HepG2 (cell line): ENCODE measurements around the gene TNFRSF18. TPM values are rescaled to one million over a fixed set of nuclear protein-coding genes. Genes with fewer than 3 reads are reported as not detected.

Experiments used
- BRCA1 ChIP-seq: sonication (generic); formaldehyde crosslinking; IDR thresholded peaks from 2 replicates; pipeline ENCODE4 v1.4.0; 2020; ENCODE audit warnings: missing genetic modification reagents
- KDM5B ChIP-seq: sonication (generic); formaldehyde crosslinking; IDR thresholded peaks from 2 replicates; pipeline ENCODE4 v1.4.0; 2020; ENCODE audit warnings: missing genetic modification reagents, mild to moderate bottlenecking, borderline replicate concordance
- SMC3 ChIP-seq: IDR thresholded peaks from 2 replicates; pipeline ENCODE4 v1.6.1; 2011; ENCODE audit warnings: low read length, improper control_type of control experiment
- SMYD3 ChIP-seq: sonication (generic); formaldehyde crosslinking; IDR thresholded peaks from 2 replicates; pipeline ENCODE4 v1.8.1; 2023; ENCODE audit warnings: mild to moderate bottlenecking, missing genetic modification reagents
- SOX13 ChIP-seq, 3 experiments: fragments of 450-650 bp in 1 of 3; sonication (generic) in 1 of 3; formaldehyde crosslinking in 1 of 3; IDR thresholded peaks in 2 of 3; conservative IDR thresholded peaks in 1 of 3; 2 replicates each; pipeline versions ENCODE4 v1.5.0 to v1.6.1; 2016 to 2020; ENCODE audit warnings: antibody characterized with exemption in 1 of 3, mild to moderate bottlenecking in 1 of 3, missing compliant biosample characterization in 1 of 3, missing genetic modification reagents in 1 of 3, moderate library complexity in 1 of 3
- ZBTB20 ChIP-seq: sonication (generic); formaldehyde crosslinking; IDR thresholded peaks from 2 replicates; pipeline ENCODE4 v1.8.1; 2023; ENCODE audit warnings: missing genetic modification reagents, low read depth, mild to moderate bottlenecking, borderline replicate concordance
- ZBTB21 ChIP-seq: sonication (generic); formaldehyde crosslinking; IDR thresholded peaks from 2 replicates; pipeline ENCODE4 v1.4.0; 2020; ENCODE audit warnings: missing genetic modification reagents
- polyA plus RNA-seq, 8 experiments: library from polyadenylated mRNA; depleted of rRNA in 3 of 8; stranded (reverse) in 7 of 8; unstranded in 1 of 8; fragments of >200 nt; fragmentation: Illumina TruSeq in 4 of 8; extraction: Trizol in 4 of 8; gene quantifications; 2 replicates each; pipeline versions ENCODE4 v1.2.1 to v1.2.3, GENCODE V29; 2011 to 2016; ENCODE audit warnings: low read depth in 4 of 8, missing spikeins in 1 of 8, mixed read lengths in 1 of 8; ENCODE audit not compliant: insufficient read depth in 1 of 8
- total RNA-seq, 5 experiments: library from RNA; depleted of rRNA; stranded (reverse); fragments of >200 nt; fragmentation: Illumina TruSeq; extraction: Trizol; gene quantifications; 2 replicates each; pipeline ENCODE4 v1.2.3, GENCODE V29; 2016; ENCODE audit warnings: low read depth in 1 of 5
- TF ChIP-seq, protein P1 (sequence below): sonication (generic); formaldehyde crosslinking; IDR thresholded peaks from 2 replicates; pipeline ENCODE4 v1.4.0; 2020; ENCODE audit warnings: missing genetic modification reagents
- TF ChIP-seq, protein P2 (sequence below): sonication (generic); formaldehyde crosslinking; IDR thresholded peaks from 2 replicates; pipeline ENCODE4 v1.4.0; 2020; ENCODE audit warnings: missing genetic modification reagents, mild to moderate bottlenecking, borderline replicate concordance

TNFRSF18 gene
- total and polyA plus RNA-seq, 2 of the 13 experiments (the other 11 are each of a cell fraction or from before 2014, with no cell fraction given) = not detected

DNA sequence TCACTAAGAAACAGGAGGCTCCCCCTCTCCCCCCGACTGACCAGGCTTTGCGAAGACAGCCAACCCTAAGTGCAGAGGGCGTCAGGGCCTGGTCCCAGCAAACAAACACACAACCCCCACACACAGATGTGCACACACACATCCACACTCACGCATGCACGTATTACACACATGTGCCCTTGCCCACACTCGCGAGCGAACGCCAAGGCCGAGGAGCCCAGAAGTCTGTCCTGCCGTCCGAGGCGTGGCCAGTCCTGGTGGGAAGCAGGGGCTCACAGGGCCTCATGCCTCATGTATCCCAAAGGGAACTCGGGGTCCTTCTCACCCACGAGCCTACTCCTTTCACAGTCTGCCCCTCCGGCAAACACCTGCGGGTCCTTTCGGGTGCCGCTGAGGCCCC is 23.4 kb upstream of the TNFRSF18 start (continued):
- TF ChIP-seq SMYD3 (CRISPR knock-in tag) = no peak
- no peak for TF ChIP-seq ZBTB20
- no peak for TF ChIP-seq BRCA1
- TF ChIP-seq, protein P1, sequence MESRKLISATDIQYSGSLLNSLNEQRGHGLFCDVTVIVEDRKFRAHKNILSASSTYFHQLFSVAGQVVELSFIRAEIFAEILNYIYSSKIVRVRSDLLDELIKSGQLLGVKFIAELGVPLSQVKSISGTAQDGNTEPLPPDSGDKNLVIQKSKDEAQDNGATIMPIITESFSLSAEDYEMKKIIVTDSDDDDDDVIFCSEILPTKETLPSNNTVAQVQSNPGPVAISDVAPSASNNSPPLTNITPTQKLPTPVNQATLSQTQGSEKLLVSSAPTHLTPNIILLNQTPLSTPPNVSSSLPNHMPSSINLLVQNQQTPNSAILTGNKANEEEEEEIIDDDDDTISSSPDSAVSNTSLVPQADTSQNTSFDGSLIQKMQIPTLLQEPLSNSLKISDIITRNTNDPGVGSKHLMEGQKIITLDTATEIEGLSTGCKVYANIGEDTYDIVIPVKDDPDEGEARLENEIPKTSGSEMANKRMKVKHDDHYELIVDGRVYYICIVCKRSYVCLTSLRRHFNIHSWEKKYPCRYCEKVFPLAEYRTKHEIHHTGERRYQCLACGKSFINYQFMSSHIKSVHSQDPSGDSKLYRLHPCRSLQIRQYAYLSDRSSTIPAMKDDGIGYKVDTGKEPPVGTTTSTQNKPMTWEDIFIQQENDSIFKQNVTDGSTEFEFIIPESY = 0 out of 2 replicates have a peak, but pooled peaks have one; percentile 30
- no peak for TF ChIP-seq KDM5B (CRISPR knock-in tag)
- no peak for TF ChIP-seq SMC3
- no peak for TF ChIP-seq ZBTB21 (CRISPR knock-in tag)
- TF ChIP-seq SOX13 (IDR thresholded peaks at IDR 0.05) = no peak
- no peak for TF ChIP-seq SOX13 (CRISPR knock-in tag; conservative IDR thresholded peaks at IDR 0.05 in 1 of 2, IDR thresholded peaks at IDR 0.05 in 1 of 2)
- TF ChIP-seq, protein P2, sequence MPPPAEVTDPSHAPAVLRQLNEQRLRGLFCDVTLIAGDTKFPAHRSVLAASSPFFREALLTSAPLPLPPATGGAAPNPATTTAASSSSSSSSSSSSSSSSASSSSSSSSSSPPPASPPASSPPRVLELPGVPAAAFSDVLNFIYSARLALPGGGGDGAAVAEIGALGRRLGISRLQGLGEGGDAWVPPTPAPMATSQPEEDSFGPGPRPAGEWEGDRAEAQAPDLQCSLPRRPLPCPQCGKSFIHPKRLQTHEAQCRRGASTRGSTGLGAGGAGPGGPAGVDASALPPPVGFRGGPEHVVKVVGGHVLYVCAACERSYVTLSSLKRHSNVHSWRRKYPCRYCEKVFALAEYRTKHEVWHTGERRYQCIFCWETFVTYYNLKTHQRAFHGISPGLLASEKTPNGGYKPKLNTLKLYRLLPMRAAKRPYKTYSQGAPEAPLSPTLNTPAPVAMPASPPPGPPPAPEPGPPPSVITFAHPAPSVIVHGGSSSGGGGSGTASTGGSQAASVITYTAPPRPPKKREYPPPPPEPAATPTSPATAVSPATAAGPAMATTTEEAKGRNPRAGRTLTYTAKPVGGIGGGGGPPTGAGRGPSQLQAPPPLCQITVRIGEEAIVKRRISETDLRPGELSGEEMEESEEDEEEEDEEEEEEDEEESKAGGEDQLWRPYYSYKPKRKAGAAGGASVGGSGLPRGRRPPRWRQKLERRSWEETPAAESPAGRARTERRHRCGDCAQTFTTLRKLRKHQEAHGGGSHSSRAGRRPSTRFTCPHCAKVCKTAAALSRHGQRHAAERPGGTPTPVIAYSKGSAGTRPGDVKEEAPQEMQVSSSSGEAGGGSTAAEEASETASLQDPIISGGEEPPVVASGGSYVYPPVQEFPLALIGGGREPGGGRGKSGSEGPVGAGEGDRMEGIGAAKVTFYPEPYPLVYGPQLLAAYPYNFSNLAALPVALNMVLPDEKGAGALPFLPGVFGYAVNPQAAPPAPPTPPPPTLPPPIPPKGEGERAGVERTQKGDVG (CRISPR knock-in tag) = no peak
